ENCODE data around the gene LRCH4.
"Not testable (repeated sequence)": the region's sequence is repeated elsewhere in the genome, so short reads cannot be mapped to it uniquely, and the experiment has no call there.

The LRCH4 gene

DNA sequence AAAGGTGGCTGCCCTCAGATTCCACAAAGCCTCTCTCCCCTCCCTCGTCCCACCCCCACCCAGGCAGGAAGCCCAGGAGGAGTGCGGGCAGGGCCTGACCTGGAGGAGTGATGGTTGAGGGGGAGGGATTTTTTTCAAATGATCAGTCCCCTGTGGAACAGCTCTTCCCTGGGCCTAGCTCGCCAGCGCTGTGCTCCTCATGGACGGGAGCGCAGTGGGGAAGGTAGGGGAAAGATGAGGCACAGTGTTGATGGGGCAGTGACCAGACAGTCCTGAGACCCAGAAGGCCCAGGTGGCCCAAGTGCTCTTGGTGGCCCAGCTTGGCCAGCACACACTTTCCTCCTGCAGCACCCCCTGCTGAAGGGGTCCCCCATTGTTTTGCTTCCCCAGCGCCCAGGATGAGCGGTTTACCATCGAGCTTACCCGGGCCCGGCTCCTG is 20.8 kb downstream of the LRCH4 start:
- DNase-seq: no peak

DNA sequence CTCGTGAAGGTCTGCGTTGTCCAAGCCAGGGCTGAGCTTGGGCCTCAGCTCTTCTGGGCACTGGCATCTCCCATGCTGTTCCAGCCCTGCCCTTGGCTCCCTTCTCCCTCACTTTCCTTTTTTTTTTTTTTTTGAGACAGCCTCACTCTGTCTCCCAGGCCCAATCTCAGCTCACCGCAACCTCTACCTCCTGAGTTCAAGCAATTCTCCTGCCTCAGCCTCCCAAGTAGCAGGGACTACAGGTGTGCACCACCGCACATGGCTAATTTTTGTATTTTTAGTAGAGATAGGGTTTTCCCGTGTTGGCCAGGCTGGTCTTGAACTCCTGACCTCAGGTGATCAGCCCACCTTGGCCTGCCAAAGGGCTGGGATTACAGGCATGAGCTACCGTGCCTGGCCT is 21.5 kb downstream of the LRCH4 start:
- DNase-seq: not testable (repeated sequence)

DNA sequence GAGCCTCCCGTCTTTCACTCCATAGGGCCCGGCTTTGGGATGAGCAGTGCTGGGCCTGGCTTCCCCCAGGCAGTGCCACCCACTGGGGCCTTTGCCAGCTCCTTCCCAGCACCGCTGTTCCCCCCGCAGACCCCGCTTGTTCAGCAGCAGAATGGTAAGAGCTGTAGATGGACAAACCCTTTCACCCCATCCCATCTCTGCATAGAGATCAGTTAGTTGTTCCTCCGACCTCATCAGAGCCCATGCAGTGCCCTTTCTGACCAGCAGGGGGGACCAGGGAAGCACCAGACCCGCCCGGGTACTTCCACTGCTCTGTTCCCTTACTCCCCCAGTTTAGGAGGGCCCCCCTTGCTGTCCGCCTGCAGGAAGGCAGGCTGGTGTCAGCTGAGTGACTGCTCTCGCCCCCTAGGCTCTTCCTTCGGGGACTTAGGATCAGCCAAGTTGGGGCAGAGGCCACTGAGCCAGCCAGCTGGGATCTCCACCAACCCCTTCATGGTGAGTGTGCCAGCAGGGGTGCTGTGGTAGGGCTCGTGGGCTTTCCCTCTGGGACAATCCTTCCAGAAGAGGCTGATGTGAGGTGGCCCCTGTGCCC is 22.0 kb downstream of the LRCH4 start:
- peak; percentile 86 for DNase-seq

DNA sequence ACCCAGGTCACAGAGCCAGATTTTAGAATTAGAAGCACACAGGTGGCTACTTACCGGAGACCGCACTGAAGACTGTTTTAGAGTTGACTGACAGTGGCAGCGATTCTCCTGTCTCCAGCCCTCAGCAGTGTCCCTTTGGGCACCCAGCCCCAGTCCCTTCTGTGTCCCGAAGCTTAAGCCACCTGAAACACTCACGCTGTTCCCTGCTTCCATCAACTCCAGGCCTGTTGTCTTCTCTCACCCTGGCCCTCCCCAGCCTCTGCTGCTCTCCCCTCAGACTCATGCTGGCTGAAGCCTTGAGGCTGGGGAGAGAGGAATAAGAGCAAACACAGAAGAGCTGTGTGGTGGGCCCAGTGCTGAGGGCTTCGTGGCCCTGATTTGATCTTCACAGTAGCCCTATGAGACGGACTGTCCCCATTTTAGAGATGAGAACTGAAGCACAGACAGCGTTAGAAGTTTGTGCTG is 22.8 kb downstream of the LRCH4 start:
- DNase-seq: no peak

DNA sequence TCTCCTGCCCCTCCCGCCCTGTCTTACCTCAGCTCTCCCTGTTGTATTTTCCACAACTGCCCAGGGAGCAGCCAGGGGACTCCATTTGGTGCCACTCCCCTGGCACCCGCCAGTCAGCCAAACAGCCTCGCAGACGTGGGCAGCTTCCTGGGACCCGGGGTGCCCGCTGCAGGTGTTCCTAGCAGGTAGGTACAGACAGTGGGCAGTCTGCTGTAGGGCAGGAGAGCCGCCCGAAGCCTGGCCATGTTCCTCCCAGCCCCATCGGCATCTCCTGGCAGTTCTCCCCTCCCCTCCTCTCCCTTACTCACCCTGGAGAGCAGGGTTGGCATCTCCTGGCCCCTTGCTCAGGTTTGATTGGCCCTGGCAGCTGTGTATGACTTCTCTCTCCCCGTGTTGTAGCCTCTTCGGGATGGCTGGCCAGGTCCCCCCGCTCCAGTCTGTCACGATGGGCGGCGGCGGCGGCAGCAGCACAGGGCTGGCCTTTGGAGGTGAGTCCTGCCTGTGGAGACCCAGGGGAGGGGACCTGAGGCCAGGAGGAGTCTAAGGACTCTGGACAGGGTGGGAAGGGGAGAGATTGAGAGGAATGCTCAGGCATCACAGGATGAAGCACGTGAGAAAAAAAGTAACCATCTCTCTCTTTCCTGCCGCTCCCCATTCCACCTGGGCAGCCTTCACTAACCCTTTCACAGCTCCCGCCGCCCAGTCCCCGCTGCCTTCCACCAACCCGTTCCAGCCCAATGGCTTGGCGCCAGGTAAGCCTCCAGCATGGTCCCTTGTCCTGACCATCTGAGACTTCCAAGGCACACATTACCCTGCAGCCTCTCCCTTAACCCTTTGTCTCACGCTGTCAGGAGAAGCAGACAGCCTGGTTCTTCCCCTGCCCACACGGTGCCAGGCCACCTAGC is 23.5 kb downstream of the LRCH4 start:
- DNase-seq: no peak

DNA sequence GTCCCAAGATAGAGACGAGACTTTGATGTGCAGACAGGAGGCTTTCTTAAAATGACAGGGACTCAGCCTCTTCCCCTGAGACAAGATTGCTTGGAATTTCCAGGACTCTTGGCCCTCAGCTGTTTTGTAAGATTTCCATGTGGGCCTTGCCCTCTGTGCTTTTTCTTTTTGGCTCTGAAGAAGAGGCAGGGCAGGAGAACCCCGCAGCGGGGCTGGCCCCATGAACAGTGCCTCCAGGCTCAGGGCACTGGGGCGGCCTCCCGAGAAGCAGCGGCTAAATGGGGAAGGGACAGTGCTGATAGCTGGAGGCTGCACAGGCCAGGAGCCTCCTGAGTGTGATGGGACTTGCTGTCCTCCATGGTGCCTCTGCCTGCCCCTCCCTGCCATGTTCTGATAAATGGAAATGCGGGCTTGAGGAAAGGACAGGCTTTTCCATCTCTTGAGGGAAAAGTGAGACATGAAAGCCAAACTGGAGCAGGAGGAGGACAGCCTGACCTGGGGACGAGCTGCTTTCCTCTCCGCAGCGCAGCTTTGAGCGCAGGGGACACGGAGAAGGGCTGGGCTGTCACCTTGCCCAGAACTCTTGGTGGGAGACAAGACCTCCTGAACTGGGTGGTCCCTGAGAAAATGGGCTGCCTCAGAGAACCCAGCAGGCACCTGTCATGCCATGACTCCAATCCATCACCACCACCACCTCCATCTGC is 24.3 kb downstream of the LRCH4 start:
- DNase-seq: no peak

DNA sequence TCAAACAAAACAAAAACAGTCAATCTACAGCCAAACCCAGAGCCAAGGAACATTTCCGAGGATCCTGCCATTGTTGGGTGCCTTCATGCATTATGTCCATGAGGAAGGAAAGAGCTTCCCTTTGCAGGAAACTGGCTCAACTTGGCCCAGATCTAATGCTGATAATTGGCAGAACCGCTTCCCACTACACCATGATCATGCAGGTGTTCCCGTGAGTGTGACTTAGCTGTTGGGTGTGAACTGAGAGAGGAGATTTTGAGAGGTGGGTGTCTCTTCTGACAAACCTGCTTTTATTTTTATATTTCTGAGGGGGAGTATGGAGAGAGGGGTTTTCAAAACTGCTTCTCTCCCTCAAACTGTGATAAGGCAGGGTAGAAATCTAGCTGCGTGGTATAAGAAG is 26.8 kb downstream of the LRCH4 start:
- no peak for DNase-seq

DNA sequence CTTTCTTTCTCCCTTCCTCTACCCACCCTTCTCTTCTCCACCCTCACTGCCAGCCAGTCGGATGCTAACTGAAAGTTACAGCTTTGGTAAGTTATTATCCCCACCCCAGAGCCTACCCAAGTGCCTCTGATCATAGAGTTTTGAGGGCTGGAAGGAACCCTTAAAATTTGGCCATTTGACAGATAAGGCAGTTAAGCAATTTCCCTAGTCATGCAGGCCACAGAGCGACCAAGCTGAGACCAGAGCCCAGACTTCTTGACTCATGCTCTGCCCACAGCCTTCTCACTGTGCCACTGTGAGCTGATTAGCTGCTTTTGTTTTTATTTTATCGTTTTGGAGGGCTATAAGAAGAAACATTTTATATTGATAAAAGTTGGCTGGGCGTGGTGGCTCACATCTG is 29.4 kb downstream of the LRCH4 start:
- DNase-seq: no peak

DNA sequence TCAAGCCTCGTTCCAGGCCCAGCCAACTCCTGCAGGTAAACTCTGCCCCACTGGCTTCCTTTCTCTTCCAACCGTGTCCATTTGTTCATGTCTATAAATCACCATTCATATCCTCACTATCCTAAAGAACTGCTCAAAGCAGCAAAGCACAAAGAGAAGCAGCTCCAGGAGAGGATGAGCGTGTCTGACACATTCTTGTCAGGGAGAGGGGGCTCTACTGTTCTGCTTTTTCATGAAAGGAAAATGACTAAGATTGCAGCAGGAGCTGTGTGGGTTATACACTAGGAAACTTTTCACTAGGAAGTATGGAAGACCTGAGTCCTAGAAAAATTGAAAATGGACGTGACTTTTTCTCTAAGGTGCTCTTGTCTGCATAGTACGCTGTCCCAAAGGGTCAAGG is 30.2 kb downstream of the LRCH4 start:
- no peak for DNase-seq

DNA sequence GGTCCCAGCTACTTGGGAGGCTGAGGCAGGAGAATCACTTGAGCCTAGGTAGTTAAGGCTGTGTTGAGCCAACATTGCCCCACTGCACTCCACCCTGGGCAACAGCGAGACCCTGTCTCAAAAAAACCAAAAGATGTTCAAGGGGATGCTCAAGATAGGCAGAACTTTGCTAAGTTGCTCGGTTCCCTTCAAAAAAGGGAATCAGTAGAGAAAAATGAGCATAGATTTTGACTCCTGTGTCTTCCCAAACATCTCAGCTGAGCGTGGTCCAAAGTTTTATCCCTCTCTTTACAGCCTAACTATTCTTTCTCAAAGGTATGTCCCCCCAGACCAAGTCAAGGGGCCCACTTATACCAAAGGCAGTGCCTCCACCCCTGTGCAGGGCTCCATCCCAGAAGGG is 32.9 kb downstream of the LRCH4 start:
- DNase-seq: no peak

DNA sequence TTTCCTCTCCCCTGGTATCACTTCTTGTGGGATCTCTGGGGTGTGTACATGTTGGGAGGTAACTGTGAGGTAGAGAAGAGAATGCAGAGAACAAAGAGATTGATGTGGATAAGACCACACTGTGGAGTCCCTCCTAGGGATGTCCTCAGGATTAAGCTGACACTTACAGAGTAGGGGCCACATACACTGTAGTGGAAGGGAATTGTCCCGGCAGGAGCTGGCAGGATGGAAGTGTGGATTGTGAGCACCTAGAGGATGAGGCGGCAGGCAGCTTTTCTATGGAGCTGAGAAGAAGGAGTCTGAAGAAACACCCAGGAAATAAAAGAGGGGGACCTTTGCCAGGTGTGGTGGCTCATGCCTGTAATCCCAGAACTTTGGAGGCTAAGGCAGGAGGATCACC is 33.4 kb downstream of the LRCH4 start:
- DNase-seq: no peak

DNA sequence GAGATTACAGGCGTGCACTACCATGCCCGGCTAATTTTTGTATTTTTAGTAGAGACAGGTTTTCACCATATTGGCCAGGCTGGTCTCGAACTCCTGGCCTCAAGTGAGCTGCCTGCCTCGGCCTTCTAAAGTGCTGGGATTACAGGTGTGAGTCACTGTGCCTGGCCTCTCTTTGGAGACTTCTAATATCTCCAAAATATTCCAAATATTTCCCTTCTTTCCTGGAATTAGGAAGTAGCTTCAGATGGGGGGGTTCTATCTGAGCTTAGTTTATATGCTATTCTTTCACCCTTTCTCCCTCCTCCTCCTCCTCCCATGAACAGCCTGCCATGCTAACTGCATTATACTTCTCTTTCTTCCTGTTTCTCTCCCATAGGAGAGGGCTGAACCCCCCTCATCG is 37.5 kb downstream of the LRCH4 start:
- DNase-seq: not testable (repeated sequence)

DNA sequence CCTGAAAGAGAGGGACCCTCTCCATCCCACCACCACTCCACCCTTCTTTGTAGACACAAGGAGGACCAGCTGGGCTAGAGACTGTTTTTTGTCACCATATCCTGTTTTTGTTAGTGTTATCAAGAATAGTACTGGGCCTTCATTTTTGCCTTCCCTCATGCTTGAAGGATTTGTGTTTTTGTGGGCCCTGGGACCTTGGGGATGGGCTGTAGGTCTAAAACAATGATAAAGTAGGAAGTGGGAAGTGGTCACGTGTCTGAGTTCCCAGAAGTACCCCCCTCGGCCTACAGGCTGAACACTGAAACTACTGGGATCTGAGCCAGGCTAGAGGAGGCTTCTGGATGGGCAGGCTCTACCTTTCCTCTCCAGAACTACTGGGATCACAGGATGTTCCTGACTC is 38.1 kb downstream of the LRCH4 start:
- no peak for DNase-seq

DNA sequence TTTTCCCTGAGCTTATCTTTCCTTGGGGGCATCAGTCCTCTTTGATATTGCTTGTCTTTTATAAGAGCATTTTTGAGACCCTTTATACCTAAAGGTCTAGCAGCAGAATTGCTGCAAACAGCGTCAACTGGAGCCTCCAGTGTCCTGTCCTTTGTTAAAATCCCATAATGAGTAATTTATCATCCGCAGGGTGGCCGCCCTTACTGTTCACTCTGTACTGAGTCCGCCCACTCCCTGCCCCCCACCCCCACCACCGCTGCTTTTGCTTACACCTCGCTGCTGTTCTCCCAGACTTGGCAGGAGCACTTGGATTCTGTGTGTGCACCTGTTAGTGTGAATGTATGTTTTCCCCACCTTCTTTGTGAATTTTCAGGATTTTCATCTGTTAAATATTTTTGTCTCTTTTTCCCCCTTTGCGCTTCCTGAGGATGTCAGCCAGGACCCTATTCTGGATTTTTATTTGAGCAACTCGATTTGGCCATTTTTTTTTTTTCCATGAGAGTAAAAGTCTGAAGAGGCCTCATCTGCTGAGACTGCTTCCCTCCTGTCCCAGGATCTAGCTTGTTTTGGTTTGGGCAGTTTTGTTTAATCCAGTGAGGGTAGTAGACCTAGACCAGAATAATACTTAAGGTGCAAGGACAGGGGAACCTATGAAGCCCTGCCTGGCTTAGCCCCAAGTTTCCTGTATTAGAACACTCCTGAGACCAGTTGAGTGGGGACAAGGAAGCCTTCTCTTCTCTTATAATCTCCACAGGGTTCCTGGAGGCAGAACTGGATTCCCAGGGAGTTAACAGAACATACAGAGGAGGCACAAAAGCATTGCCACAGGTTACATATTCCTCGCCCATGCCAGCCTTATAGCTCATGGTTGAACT is 38.8 kb downstream of the LRCH4 start:
- DNase-seq: no peak

DNA sequence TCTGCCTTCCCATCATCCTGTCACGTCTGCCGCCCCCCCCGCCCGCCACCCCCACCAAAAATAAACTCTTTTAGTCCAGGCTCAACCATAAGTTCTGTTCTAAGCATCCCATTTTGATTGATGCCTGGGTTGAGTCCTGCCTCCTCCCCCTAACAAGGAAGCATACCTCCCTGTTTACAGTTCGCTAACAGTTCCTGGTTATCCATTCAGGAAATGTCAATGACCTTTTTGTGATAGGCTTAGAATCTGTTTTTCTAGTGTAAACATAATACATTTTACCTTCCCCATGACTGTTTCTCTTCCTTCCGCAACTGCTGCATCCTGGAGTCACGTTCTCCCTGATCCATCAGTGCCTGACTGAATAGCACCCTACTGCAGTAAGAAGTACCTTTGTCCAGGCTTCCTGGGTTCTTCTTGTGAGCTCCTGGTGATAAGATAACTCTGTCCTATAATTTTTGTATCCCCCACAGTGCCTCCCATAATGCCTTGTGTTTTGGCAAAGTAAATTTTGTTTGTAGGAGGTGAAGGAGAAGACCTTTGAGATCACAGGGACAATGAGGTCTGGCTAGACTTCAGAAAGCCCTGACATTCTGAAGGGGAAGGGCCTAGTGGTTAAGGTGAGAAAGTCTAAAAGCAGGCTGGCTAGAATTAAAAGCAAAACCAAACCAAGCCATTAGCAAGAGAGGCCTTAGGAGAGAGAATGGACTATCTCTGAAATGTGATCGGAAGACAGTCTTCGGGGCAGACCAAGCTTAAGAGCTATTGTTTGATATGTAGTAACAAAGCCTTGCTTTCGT is 39.6 kb downstream of the LRCH4 start:
- DNase-seq: peak; percentile 75

DNA sequence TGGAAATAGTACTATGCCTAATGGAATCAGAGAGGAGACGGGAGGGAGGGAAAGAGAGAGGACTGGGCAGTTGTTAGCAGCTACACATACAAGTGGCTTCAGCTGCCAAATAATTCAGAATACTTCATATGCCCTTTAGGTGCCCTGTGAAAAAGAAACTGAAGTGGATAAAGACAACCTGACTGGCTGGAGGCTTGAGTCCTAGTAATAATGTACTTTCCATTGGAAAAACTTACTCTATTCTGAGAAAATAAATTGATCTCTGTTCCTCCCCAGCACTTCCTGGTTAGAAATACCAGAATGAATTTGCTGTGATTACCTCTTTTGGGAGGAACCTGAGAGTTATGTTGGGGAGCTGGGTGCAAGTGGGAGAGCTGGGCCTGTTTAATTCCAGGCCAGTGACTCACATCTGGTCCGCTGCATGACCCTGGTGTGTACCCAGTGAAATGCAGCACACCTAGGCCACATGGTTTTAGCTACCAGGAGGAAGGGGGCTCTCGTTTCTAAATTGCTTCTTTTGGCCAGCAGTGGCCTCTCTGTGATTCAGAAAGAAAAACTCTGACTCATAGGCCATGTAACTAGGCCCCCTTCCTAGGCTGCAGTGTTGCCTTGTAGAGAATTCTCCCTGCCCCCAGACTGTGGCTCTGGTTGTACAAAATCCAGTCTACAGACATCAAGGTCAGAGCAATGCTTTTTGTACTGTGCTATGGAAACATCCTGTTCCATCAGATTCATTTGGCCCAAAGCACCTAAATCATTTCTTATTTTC is 40.4 kb downstream of the LRCH4 start:
- peak; percentile 38 for DNase-seq

DNA sequence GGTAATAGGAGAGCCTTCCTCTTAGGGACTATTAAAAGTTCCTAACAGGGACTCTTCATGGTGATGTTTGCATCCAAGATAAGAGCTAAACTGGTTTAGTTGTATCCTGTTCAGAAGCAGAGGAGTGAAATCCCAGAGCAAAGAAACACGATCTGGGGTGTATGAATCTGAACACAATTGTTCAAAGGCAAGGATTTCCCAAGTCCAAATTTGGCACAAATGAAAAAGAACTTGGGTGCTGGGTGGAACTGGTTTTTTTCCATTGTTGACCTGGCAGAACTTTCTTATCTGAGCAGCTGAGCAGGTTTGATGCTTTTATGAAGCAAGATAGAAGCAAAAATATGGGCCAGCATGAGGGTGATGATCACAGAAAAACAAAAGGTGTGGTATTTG is 41.0 kb downstream of the LRCH4 start:
- no peak for DNase-seq

DNA sequence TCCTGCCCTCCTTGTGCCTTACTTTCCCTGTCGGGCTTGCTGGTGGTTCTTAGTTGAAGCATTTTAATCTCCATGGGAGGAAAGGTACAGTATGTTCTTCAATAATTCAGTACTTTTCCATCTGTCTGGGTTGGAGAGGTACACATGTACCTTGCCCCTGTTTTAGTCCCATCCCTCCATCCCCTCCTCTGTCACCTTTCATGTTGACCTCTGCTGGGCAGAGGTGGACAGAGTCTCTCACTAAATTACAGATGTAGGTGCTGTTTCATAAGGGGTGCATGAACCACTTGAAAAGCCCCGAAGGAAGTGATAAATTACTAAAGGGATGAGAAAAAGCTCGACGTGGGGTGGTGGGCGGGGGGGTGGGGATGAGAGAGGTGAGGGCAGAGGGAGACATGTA is 41.5 kb downstream of the LRCH4 start:
- no peak for DNase-seq

DNA sequence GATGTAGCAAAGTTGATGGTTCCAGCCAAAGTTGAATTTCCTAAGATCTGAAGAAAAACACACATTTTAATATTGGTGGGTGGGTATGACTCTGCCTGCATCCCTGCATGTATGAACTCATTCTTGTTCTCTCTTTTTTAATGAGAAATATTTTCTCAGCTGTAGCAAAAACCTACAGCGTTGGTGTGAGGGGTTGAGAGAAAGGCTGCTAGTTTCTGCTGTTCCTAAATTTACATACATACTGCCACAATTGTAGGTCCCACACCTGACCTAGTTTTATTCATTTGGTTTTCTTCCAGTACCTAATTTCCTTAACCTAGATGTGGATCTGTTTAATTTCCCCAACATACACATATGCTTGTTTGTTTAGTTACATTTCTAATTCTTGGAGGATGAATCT is 42.3 kb downstream of the LRCH4 start:
- no peak for DNase-seq

DNA sequence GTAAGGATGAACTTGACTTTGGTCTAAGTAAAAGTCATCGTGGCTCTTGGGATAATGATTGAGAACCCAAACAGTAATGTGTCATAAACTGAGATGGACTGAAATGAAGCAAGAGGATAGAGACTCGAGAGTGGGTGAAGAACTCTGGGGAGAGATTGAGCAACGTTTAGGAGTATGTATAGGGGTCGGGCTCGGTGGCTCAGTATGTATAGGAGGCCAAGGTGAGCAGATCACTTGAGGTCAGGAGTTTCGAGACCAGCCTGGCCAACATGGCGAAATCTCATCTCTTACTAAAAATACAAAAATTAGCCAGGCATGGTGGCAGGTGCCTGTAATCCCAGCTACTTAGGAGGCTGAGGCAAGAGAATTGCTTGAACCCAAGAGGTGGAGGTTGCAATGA is 44.6 kb downstream of the LRCH4 start:
- not testable (repeated sequence) for DNase-seq

DNA sequence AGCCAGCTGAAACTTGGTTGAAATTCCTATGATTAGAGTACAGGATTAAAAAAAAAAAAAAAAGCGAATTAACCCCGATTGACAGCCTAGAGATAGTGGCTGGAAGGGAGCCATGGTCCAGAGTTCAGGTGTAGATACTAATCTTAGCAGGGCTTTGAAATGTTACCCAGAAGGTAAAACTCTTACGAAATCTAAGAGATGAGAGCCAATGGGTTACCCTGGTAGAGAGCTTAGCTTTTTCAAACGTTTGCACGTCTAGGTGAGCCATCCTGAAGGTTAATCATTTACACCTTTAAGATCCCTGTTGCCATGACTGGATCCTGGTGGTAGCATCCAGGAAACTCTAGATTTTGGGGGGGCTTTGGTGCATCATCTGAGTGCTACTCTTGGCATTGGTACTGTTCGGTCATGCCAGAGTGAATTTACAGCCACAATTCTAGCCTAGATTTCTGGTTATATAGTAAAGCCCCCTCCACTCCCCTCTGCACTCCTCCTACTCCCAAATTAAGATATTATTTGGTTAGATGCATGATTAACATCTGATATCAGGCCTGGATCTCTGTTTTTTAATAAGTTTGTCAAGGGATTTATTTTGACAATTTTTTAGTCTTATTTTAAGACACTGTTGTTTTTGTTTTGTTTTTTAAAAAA is 45.7 kb downstream of the LRCH4 start:
- no peak for DNase-seq
